Neuronal stem cell (in vitro differentiated cells): ENCODE data around the gene SSR1.

Experiments used
- DNase-seq: peaks from one replicate; pipeline ENCODE4 v3.0.0-alpha.2; 2013; ENCODE audit warnings: low spot score
- H2AFZ ChIP-seq: one replicate; pipeline ENCODE4 v1.6.1; 2013; ENCODE audit warnings: mild to moderate bottlenecking, low read length, inconsistent platforms
- H2AK5ac ChIP-seq: 2 replicates; pipeline ENCODE4 v1.6.1; 2013; ENCODE audit warnings: low read depth, mild to moderate bottlenecking, inconsistent platforms, low read length, moderate library complexity, mixed read lengths
- H2BK120ac ChIP-seq: 2 replicates; pipeline ENCODE4 v1.6.1; 2013; ENCODE audit warnings: low read depth, mild to moderate bottlenecking, inconsistent platforms, low read length, moderate library complexity, mixed read lengths
- H2BK12ac ChIP-seq: one replicate; pipeline ENCODE4 v1.6.1; 2013; ENCODE audit warnings: low read length, inconsistent platforms
- H2BK15ac ChIP-seq: 2 replicates; pipeline ENCODE4 v1.6.1; 2013; ENCODE audit warnings: mild to moderate bottlenecking, low read length, inconsistent platforms, mixed read lengths
- H2BK5ac ChIP-seq: one replicate; pipeline ENCODE4 v1.6.1; 2013; ENCODE audit warnings: inconsistent platforms, mild to moderate bottlenecking, low read length, moderate library complexity
- H3K14ac ChIP-seq: one replicate; pipeline ENCODE4 v1.6.1; 2013; ENCODE audit warnings: low read length, inconsistent platforms
- H3K18ac ChIP-seq: 2 replicates; pipeline ENCODE4 v1.6.1; 2013; ENCODE audit warnings: low read length, inconsistent platforms
- H3K23ac ChIP-seq: 2 replicates; pipeline ENCODE4 v1.6.1; 2013; ENCODE audit warnings: low read depth, mild to moderate bottlenecking, mixed read lengths, low read length, inconsistent platforms; ENCODE audit not compliant: poor library complexity
- H3K27ac ChIP-seq: replicated peaks from 3 replicates; pipeline ENCODE4 v1.5.1; 2013; ENCODE audit warnings: low read length, inconsistent platforms
- H3K27me3 ChIP-seq, 3 experiments: 2 replicates each; pipeline ENCODE4 v1.6.1; 2013; ENCODE audit warnings: low read length in 3 of 3, mild to moderate bottlenecking in 2 of 3, inconsistent platforms in 1 of 3, low read depth in 1 of 3, mixed read lengths in 1 of 3, moderate library complexity in 1 of 3; ENCODE audit not compliant: control insufficient read depth in 3 of 3, insufficient read depth in 3 of 3
- H3K36me3 ChIP-seq, 2 donors: replicated peaks in 1 of 2; 2 replicates each; pipeline ENCODE4 v1.6.1; 2013; ENCODE audit warnings: low read length in 2 of 2; ENCODE audit not compliant: control insufficient read depth in 2 of 2, insufficient read depth in 2 of 2
- H3K4ac ChIP-seq: 2 replicates; pipeline ENCODE4 v1.6.1; 2013; ENCODE audit warnings: inconsistent platforms, mild to moderate bottlenecking, low read length, moderate library complexity
- H3K4me1 ChIP-seq, 2 donors: 1 replicate in 1 of 2; 2 replicates in 1 of 2; pipeline ENCODE4 v1.6.1; 2013; ENCODE audit warnings: low read length in 2 of 2, low read depth in 1 of 2; ENCODE audit not compliant: control insufficient read depth in 2 of 2, insufficient read depth in 1 of 2
- H3K4me2 ChIP-seq: one replicate; pipeline ENCODE4 v1.6.1; 2013; ENCODE audit warnings: mild to moderate bottlenecking, low read length, inconsistent platforms; ENCODE audit not compliant: insufficient read depth, poor library complexity, severe bottlenecking
- H3K4me3 ChIP-seq, 2 donors: 2 replicates each; pipeline ENCODE4 v1.5.1; 2013; ENCODE audit warnings: low read length in 2 of 2, mild to moderate bottlenecking in 2 of 2, inconsistent platforms in 1 of 2, moderate library complexity in 1 of 2
- H3K79me1 ChIP-seq: one replicate; pipeline ENCODE4 v1.6.1; 2013; ENCODE audit warnings: low read depth, mild to moderate bottlenecking, inconsistent platforms, low read length, moderate library complexity
- H3K9ac ChIP-seq: one replicate; pipeline ENCODE4 v1.6.1; 2013; ENCODE audit warnings: mild to moderate bottlenecking, low read depth, low read length, inconsistent platforms; ENCODE audit not compliant: poor library complexity
- H3K9me3 ChIP-seq, 2 donors: replicated peaks in 1 of 2; 2 replicates each; pipeline versions ENCODE3 to v1.6.1; 2013; ENCODE audit warnings: low read length in 2 of 2, mild to moderate bottlenecking in 2 of 2, inconsistent platforms in 1 of 2, low read depth in 1 of 2, mixed read lengths in 1 of 2, moderate library complexity in 1 of 2; ENCODE audit not compliant: control insufficient read depth in 2 of 2, insufficient read depth in 1 of 2
- H4K8ac ChIP-seq: one replicate; pipeline ENCODE4 v1.6.1; 2013; ENCODE audit warnings: low read depth, mild to moderate bottlenecking, inconsistent platforms, low read length, moderate library complexity
- H4K91ac ChIP-seq: one replicate; pipeline ENCODE4 v1.6.1; 2013; ENCODE audit warnings: low read length, low read depth, mild to moderate bottlenecking, inconsistent platforms; ENCODE audit not compliant: poor library complexity
- WGBS, 2 donors: extraction: QIAGEN DNeasy Blood & Tissue Kit; methylation state at CpG; one replicate each; pipeline ENCODE4 v1.1.7; 2013; ENCODE audit warnings: missing lambda C conversion rate in 2 of 2, mixed read lengths in 1 of 2; ENCODE audit not compliant: insufficient read length in 2 of 2, insufficient replicate concordance in 1 of 2; ENCODE audit errors: extremely low coverage in 2 of 2; 5-methylcytosine and 5-hydroxymethylcytosine counted together

Gene SSR1

GRCh38 chr6:7260291-7261031 lies 52.5 kb downstream of the SSR1 start:
- Histone ChIP-seq H3K14ac (peak overlapping the region; percentile 5), H3K4me3 (peak overlapping the region; percentile 54 to 70), H3K9me3 (peaks cover 0 to 3% of the 10 kb centered on the region in 2 donors), H3K23ac (no peak overlapping the region), H3K36me3 (no peaks in the 10 kb centered on the region), H3K4me2 (peak overlapping the region; percentile 79), H3K4ac (no peak overlapping the region), H3K18ac (peak overlapping the region; percentile 97), H3K27ac (peak overlapping the region; percentile 58), H3K27me3 (no peaks in the 10 kb centered on the region), H3K79me1 (no peaks in the 10 kb centered on the region), H2AK5ac (peak overlapping the region; percentile 6), H2BK15ac (peak overlapping the region; percentile 11), H2AFZ (peak overlapping the region; percentile 96), H2BK120ac (no peak overlapping the region), H3K4me1 (peaks cover 6 to 12% of the 10 kb centered on the region in 2 donors), H4K8ac (no peak overlapping the region), H2BK5ac (no peak overlapping the region), H2BK12ac (no peak overlapping the region), H3K9ac (peak overlapping the region; percentile 87), H4K91ac (no peak overlapping the region)
- no CpG with 5 or more reads among the region's 13 CpGs for WGBS, 2 donors
- DNase-seq: no peak

- no peak overlapping the region for H2BK5ac ChIP-seq
- H3K27me3 ChIP-seq: no peaks in the 10 kb centered on the region
- H3K9ac ChIP-seq: no peak overlapping the region
- H3K4me2 ChIP-seq: no peak overlapping the region
- H2BK12ac ChIP-seq: peak overlapping the region; percentile 25
- no peak for DNase-seq
- no peak overlapping the region for H3K4me3 ChIP-seq
- no peak overlapping the region for H3K4ac ChIP-seq
- peak overlapping the region; percentile 10 for H3K14ac ChIP-seq
- H3K79me1 ChIP-seq: no peaks in the 10 kb centered on the region
- no CpG with 5 or more reads among the region's 9 CpGs for WGBS, 2 donors
- H3K9me3 ChIP-seq: peaks cover 0 to 3% of the 10 kb centered on the region in 2 donors
- H2AFZ ChIP-seq: peak overlapping the region; percentile 26
- no peak overlapping the region for H3K27ac ChIP-seq
- peak overlapping the region; percentile 62 for H3K18ac ChIP-seq
- H2BK120ac ChIP-seq: no peak overlapping the region
- no peaks in the 10 kb centered on the region for H3K36me3 ChIP-seq
- H3K4me1 ChIP-seq: peaks cover 9 to 12% of the 10 kb centered on the region in 2 donors
- H3K23ac ChIP-seq: peak overlapping the region; percentile 56
- no peak overlapping the region for H4K8ac ChIP-seq
- peak overlapping the region; percentile 8 for H2BK15ac ChIP-seq
- peak overlapping the region; percentile 61 for H2AK5ac ChIP-seq
- no peak overlapping the region for H4K91ac ChIP-seq
Observed at GRCh38 chr6:7258231-7258763, 54.7 kb downstream of the SSR1 start.

DNA sequence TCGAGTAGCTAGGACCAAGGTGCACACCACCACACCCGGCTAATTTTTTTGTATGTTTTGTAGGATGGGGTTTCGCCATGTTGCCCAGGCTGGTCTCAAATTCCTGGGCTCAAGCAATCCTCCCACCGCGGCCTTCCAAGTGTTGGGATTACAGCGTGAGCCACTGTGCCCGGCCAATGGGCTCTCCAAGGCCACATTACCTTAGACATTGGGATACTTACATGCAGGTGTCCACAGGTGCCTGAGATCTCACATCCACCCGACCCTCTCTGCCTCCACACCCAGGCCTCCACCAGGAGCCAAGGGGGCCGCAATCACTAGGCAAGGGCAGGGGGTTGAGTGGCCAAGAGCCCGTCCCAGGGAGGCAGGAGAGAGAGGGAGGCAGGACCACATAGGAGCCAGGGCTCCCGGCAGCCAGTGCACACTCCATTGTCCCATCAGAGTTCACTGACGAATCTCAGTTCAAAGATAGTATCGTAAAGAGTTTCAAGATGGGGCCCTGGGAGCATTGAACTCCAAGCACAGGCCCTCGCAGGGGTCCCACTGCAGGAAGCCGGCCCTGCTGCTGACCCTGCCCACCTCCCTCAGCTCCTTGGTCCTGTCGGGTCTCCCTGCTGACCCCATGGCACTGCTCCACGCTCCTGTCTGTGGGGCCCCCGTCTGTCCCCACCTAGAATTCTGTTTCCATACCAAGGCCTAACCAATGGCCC lies 55.3 kb downstream of the SSR1 start:
- no peaks in the 10 kb centered on the region for H3K27me3 ChIP-seq
- H3K79me1 ChIP-seq: no peaks in the 10 kb centered on the region
- no peak overlapping the region for H2BK5ac ChIP-seq
- H2AFZ ChIP-seq: peak overlapping the region; percentile 26
- H4K8ac ChIP-seq: no peak overlapping the region
- no peak overlapping the region for H3K23ac ChIP-seq
- peak overlapping the region; percentile 50 for H3K14ac ChIP-seq
- H3K4me2 ChIP-seq: no peak overlapping the region
- no CpG with 5 or more reads among the region's 18 CpGs for WGBS, 2 donors
- no peak overlapping the region for H3K9ac ChIP-seq
- H3K36me3 ChIP-seq: no peaks in the 10 kb centered on the region
- no peak overlapping the region for H3K4me3 ChIP-seq
- H3K27ac ChIP-seq: no peak overlapping the region
- DNase-seq: no peak
- H2BK120ac ChIP-seq: no peak overlapping the region
- no peak overlapping the region for H4K91ac ChIP-seq
- peak overlapping the region; percentile 64 for H3K18ac ChIP-seq
- H3K4me1 ChIP-seq: peaks cover 9 to 12% of the 10 kb centered on the region in 2 donors
- peak overlapping the region; percentile 61 for H2AK5ac ChIP-seq
- H3K4ac ChIP-seq: no peak overlapping the region
- no peak overlapping the region for H2BK12ac ChIP-seq
- peaks cover 0 to 3% of the 10 kb centered on the region in 2 donors for H3K9me3 ChIP-seq
- peak overlapping the region; percentile 23 for H2BK15ac ChIP-seq

DNA sequence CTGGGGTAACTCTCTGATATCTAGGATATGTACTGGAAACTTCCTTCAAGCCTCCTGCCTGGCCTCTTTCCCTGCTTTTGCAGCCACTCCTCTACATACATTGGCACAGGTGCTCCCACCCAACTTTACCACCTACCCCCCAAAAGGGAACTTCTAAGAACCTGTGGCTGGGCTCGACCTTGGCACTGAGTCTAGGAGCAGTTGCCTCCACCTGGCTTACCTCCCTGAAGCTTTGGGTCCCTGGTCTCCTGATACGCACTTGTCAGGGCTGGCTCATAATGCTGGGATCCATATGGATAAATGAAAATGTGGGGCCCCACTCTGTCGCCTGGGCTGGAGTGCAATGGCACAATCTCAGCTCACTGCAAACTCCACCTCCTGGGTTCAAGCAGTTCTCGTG lies 56.2 kb downstream of the SSR1 start:
- Histone ChIP-seq H3K4ac (no peak overlapping the region), H3K4me2 (no peak overlapping the region), H2AK5ac (no peak overlapping the region), H2BK12ac (no peak overlapping the region), H3K23ac (no peak overlapping the region), H3K36me3 (peaks cover 0 to 5% of the 10 kb centered on the region in 2 donors), H2AFZ (no peak overlapping the region), H3K79me1 (no peaks in the 10 kb centered on the region), H3K18ac (no peak overlapping the region), H3K27me3 (no peaks in the 10 kb centered on the region), H2BK120ac (no peak overlapping the region), H3K9ac (no peak overlapping the region), H4K91ac (no peak overlapping the region), H2BK15ac (no peak overlapping the region), H3K14ac (no peak overlapping the region), H4K8ac (no peak overlapping the region), H3K4me1 (peaks cover 8 to 9% of the 10 kb centered on the region in 2 donors), H3K27ac (no peak overlapping the region), H3K9me3 (peaks cover 0 to 3% of the 10 kb centered on the region in 2 donors), H2BK5ac (no peak overlapping the region), H3K4me3 (no peak overlapping the region)
- DNase-seq: no peak
- WGBS, 2 donors: no CpG with 5 or more reads among the region's 4 CpGs
